Prostate gland (tissue), 2 donors: Measurements from ENCODE around the gene CHST12. TPM values are rescaled to one million over a fixed set of nuclear protein-coding genes. Genes with fewer than 3 reads are reported as not detected.

Experiments
- DNase-seq: peaks from one replicate; pipeline ENCODE4 v3.0.0-alpha.2; 2019; ENCODE audit warnings: low spot score
- H3K27ac ChIP-seq, 2 donors: fragments of 200-600 bp; sonication (generic); 2 replicates each; pipeline ENCODE4 v1.5.1; 2017 to 2019
- H3K27me3 ChIP-seq: fragments of 200-600 bp; sonication (generic); replicated peaks from 2 replicates; pipeline ENCODE4 v1.5.1; 2019; ENCODE audit not compliant: insufficient read depth
- H3K36me3 ChIP-seq, 2 donors: fragments of 200-600 bp; sonication (generic); 1 replicate in 1 of 2; 2 replicates in 1 of 2; pipeline versions ENCODE4 v1.5.1 to v1.8.1; 2017 to 2019
- H3K4me1 ChIP-seq: fragments of 200-600 bp; sonication (generic); replicated peaks from 2 replicates; pipeline ENCODE4 v1.5.1; 2019
- H3K4me3 ChIP-seq, 2 donors: fragments of 200-600 bp; sonication (generic); 2 replicates each; pipeline ENCODE4 v1.5.1; 2017 to 2019
- H3K9me3 ChIP-seq: fragments of 200-600 bp; sonication (generic); 2 replicates; pipeline ENCODE4 v1.5.1; 2017
- POLR2A ChIP-seq: fragments of 450-650 bp; IDR thresholded peaks from one replicate; pipeline ENCODE4 v1.6.1; 2016; ENCODE audit warnings: antibody characterized with exemption, mild to moderate bottlenecking
- POLR2AphosphoS5 ChIP-seq: sonication (generic); formaldehyde crosslinking; IDR thresholded peaks from one replicate; pipeline ENCODE4 v1.6.1; 2017; ENCODE audit warnings: antibody characterized with exemption
- WGBS: methylation state at CpG from one replicate; pipeline ENCODE4 v1.1.5; 2018; 5-methylcytosine and 5-hydroxymethylcytosine counted together
- intact Hi-C: fragments of 100-400 bp; cut with DNase I; formaldehyde crosslinking; loops from one replicate; pipeline ENCODE4 v1.14.2; 2022
- total RNA-seq, 2 donors: library from RNA; depleted of rRNA; stranded (reverse); fragments of >200 nt; gene quantifications; one replicate each; pipeline ENCODE4 v1.1.0, GENCODE V29; 2016
- TF ChIP-seq, protein P1 (sequence below), 4 experiments: fragments of 200-600 bp in 2 of 4; fragments of 450-650 bp in 2 of 4; sonication (generic) in 2 of 4; IDR thresholded peaks; 1 replicate in 3 of 4; 2 replicates in 1 of 4; pipeline ENCODE4 v1.5.1; 2016 to 2019; ENCODE audit warnings: antibody characterized with exemption in 4 of 4, mild to moderate bottlenecking in 2 of 4, moderate library complexity in 2 of 4

Gene CHST12
- total RNA-seq, 2 donors from 2014 or later: 22.4 to 36.1 TPM

DNA sequence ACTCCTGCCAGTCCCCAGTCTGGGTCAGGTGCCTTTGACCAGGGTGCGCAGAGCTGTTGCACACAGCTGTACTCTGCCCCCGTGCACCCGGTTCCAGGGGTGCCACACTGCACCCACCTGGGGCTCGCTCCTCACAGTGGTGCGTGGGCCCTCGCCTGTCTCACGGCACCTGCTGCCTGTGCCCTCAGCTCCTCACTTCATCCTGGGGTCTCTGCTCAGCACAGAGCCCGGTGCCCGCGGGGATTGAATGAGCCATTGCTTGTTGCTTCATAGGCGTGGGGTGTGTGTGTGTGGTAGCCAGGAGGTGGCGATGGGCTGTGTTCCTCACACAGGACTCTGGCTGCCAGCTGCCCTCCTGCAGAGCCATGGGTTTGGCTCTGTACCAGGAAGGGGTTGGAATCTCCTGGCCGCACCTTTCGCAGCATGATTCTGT lies 30.3 kb upstream of the CHST12 start:
- peak; percentile 46 for TF ChIP-seq POLR2AphosphoS5
- TF ChIP-seq, protein P1, sequence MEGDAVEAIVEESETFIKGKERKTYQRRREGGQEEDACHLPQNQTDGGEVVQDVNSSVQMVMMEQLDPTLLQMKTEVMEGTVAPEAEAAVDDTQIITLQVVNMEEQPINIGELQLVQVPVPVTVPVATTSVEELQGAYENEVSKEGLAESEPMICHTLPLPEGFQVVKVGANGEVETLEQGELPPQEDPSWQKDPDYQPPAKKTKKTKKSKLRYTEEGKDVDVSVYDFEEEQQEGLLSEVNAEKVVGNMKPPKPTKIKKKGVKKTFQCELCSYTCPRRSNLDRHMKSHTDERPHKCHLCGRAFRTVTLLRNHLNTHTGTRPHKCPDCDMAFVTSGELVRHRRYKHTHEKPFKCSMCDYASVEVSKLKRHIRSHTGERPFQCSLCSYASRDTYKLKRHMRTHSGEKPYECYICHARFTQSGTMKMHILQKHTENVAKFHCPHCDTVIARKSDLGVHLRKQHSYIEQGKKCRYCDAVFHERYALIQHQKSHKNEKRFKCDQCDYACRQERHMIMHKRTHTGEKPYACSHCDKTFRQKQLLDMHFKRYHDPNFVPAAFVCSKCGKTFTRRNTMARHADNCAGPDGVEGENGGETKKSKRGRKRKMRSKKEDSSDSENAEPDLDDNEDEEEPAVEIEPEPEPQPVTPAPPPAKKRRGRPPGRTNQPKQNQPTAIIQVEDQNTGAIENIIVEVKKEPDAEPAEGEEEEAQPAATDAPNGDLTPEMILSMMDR (IDR thresholded peaks at IDR 0.05): peak in 1 of 4 experiments; percentile 35
- no peak for TF ChIP-seq POLR2A
- WGBS: 84% methylated on average over 13 of the region's 14 CpGs
- no peak overlapping the region for H3K4me3 ChIP-seq
- H3K27ac ChIP-seq: no peak overlapping the region
- intact Hi-C loops: no loop called here
- DNase-seq: peak; percentile 55
- H3K9me3 ChIP-seq: no peaks in the 10 kb centered on the region
- H3K4me1 ChIP-seq: no peaks in the 10 kb centered on the region
- H3K36me3 ChIP-seq: peaks cover 37 to 49% of the 10 kb centered on the region in 2 donors
- no peaks in the 10 kb centered on the region for H3K27me3 ChIP-seq

DNA sequence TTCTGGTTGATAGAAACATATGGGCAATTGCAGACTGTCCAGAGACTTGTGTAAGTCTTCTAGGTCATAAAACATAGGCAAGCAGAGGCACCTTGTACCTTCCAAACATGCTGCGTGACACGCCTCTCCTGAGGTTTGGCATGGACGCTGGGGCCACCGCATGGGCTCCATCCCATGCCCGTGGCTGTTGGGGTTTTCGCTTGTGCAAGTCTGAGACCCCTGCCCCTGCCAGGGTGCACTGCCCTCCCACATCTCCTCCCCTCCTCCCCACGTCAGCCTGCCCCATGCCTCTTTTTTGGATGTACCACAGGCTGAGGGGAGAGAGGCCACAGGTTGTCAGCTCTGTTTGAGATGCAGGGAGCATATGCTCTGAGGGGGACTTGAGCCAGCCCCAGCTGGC lies 29.8 kb upstream of the CHST12 start:
- intact Hi-C loops: no loop called here
- Histone ChIP-seq H3K9me3 (no peaks in the 10 kb centered on the region), H3K36me3 (peaks cover 37 to 48% of the 10 kb centered on the region in 2 donors), H3K4me1 (no peaks in the 10 kb centered on the region), H3K4me3 (no peak overlapping the region), H3K27ac (no peak overlapping the region), H3K27me3 (no peaks in the 10 kb centered on the region)
- WGBS: 80% methylated on average over 6 of the region's 7 CpGs
- DNase-seq: no peak
- TF ChIP-seq, protein P1 (IDR thresholded peaks at IDR 0.05): no peak
- TF ChIP-seq POLR2AphosphoS5: no peak
- no peak for TF ChIP-seq POLR2A

DNA sequence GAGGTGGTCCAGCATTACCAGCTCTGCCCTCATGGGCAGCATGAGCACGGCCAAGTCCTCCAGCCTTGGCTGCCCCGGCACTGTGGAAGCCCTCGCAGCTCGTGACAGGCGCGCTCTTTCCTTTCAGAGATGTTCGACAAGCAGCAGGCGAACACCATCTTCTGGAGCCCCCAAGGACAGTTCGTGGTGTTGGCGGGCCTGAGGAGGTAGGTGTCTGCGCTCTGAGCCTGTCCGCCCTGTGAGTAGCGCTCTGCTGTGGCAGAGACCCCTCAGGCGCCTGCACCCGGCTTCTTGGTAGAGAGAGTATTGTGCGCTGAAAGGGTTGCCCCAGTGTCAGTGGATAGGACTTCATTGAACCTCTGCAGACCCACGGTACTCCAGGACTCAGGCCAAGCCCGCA lies 29.0 kb upstream of the CHST12 start:
- Histone ChIP-seq H3K36me3 (peaks cover 37 to 49% of the 10 kb centered on the region in 2 donors), H3K27ac (no peak overlapping the region), H3K4me3 (no peak overlapping the region), H3K4me1 (no peaks in the 10 kb centered on the region), H3K9me3 (no peaks in the 10 kb centered on the region), H3K27me3 (no peaks in the 10 kb centered on the region)
- DNase-seq: no peak
- intact Hi-C loops: no loop called here
- 96% methylated on average over 18 of the region's 18 CpGs for WGBS
- TF ChIP-seq POLR2A (no peak), POLR2AphosphoS5 (no peak)
- TF ChIP-seq, protein P1 (IDR thresholded peaks at IDR 0.05): no peak

DNA sequence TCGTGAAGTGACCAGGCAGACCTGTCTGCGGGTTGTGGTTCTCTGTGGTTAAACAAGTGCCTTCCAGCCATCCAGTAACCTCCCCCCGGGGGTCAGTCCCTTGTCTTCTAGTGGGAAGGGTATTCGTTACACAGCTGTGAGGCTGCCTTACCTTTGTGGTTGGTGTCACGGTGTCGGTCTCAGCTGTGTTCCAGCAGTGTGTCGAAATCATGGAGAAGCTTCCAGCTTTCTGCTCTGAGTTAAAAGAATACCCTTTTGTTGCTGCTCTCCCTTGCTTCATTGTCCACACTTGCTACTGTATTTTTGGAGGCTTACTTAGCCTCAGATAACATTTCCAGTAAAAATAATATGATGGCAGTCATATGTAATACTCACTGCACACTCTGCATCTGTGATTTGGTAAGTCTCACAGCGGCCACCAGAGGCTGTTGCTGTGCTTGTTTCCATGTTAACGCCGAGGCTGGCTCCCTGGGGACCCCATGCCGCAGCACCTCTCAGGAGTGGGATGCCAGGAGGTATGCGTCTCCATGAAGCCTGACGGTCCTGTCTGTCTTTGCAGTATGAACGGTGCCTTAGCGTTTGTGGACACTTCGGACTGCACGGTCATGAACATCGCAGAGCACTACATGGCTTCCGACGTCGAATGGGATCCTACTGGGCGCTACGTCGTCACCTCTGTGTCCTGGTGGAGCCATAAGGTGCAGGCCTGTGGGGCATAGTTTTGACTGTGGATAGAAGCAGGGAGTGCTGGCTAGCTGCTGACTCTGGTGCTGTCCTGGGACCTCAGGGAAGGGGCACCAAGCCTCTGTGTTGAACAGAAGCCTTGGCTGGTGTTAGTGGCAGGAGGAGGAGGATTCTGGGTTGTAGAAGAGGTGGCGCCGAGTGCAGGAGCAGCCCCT lies 28.3 kb upstream of the CHST12 start:
- H3K36me3 ChIP-seq: peaks cover 37 to 52% of the 10 kb centered on the region in 2 donors
- no peak for DNase-seq
- no peak overlapping the region for H3K27ac ChIP-seq
- intact Hi-C loops: no loop called here
- H3K27me3 ChIP-seq: no peaks in the 10 kb centered on the region
- TF ChIP-seq, protein P1 (IDR thresholded peaks at IDR 0.05): no peak
- TF ChIP-seq POLR2AphosphoS5: no peak
- no peak for TF ChIP-seq POLR2A
- 90% methylated on average over 26 of the region's 26 CpGs for WGBS
- no peaks in the 10 kb centered on the region for H3K4me1 ChIP-seq
- H3K4me3 ChIP-seq: no peak overlapping the region
- H3K9me3 ChIP-seq: no peaks in the 10 kb centered on the region
